ENCODE results near the gene TPD52L2.
"Not testable (repeated sequence)": the region's sequence is repeated elsewhere in the genome, so short reads cannot be mapped to it uniquely, and the experiment has no call there.

The TPD52L2 gene

DNA sequence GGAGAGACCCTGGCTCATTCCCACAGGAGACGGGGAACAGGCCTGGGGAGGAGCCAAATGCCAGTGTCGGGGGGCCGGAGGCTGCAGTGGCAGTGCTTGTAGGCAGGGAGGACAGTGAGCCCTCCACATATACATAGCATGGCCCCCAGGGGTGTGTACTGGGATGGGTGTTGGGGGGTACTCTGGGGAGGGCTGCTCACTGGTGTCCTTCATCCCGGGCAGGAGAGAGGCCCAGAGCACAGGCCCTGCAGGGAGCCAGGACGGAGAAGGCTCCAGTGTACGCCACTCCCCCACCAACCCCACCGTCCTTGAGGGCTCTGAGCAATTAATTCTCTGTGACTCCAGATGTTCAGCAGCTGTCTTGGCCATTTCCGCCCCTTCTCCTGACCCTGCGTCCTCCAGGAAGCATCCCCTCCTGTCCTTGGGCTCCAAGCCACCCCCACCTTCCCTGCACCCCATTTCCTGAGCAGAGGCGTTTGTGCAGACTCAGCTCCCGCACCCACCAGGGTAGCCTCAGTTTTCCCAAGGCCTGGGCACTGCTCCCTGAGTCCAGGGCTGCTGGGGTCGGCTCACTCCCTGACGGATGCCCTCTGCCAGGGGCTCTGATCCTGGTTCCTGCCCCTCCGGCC lies 7.2 kb upstream of the TPD52L2 start:
- DNase-seq, result no peak

DNA sequence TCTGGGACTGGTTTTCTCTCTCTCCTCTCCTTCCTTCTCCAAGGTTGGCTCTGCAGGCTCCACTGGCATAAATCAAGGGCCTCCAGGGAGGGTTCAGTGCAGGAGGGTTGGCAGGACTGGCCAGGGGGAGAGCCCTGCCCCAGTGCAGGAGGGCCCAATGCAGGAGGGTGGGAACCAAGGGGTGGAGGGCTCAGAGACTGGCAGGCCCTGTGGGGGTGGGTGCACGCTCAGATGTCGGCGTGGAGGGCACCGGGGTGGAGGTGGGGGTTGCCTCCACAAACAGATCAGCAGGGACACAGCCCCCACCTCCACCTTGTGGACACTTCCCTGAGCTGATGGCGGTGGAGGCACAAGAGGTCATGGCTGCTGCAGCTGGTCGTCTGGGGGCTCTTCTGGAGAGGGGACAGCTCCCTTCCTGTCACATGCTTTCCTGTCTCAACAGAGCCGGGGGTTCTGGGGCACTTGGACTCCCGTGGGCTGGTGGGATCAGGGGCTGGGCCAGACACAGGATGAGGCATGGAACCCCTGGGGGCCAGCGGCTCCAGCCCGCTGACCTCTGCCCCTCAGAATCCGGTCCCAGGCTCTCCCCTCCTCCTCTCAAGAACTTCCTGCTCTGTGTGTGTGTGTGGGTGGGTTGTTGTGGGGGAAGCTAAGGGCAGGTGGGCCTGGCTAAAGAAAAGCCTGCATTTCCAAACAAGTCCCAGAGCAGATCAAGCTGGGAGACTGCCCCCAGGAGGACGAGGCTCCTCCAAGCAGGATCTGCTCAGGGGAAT lies 6.5 kb upstream of the TPD52L2 start:
- DNase-seq, result no peak

DNA sequence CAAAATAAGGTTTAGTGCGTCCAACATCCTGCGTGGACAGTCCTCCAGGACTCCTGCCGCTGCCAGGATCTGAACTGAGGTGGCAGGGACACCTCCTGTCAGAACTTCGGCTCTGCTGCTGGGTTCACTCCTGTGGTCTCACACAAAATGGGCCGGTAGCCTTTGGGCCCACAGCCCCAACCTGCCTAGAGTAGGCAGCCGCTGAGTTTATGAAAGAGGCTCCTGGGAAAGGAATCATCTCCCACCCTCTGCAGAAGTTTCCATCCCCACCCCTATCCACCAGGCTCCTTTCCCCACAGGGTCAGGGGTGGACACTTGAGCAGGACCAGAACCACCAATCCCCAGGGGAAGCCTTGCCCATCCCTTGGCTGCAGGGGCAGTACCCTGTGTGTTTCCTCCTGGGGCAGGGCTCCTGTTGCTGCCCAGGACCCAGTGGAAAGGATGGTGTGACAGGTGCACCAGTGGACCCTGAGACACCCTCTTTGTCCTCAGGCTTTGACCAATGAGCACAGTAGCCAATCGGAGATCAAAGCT lies 5.8 kb upstream of the TPD52L2 start:
- no peak for DNase-seq

DNA sequence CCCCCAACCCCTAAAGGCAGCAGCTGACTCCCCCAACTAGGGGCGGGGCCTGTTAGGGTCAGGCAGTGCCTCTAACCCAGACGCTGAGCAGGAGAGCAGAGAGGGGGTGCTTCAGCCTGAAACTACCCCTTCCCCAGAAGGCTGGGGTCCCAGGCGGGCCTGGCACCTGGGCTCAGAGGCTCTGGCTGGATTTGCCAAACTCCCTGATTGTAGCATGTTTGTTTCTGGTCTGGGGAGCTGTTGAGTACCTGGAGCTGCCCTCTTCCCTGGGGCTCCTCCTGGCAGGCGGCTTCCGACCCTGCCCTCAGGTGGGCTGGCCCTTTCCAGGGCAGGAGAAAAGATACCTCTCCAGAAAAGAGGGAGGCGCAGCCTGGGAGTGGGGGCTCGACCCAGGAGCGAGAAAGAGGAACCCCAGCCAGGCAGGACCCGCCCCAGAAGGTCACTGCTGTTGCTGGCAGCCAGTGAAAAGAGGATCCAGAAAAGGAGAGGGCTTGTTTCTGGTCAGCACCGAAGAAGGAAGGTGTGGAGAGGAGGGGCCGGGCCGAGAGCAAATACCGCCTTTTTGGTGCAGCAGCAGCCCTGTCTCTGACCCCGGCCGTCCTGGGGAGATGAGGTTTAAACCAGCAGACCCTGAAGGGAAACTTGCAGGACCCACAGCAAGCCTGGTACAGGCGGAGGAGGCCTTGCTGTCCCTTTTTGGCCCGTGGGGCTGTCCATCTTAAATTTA lies 4.6 kb upstream of the TPD52L2 start:
- DNase-seq, result no peak

DNA sequence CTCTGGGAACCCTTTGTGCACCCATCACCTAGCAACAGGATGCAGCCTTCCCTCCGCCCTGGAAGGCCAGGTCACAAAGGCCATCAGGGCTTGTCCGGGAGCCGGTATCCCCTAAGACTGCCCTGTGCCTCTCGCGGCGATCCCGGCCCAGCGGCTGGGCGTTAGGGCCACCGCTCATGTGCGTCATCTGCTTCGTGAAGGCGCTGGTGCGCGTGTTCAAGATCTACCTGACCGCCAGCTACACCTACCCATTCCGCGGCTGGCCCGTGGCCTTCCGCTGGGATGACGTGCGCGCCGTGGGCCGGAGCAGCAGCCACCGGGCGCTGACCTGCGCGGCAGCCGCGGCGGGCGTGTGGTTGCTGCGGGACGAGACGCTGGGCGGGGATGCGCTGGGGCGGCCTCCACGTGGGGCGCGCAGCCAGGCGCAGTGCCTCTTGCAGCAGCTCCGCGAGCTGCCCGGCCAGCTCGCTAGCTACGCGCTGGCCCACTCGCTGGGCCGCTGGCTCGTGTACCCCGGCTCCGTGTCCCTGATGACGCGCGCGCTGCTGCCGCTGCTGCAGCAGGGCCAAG lies 3.6 kb upstream of the TPD52L2 start, which contains the start of gene ABHD16B:
Gene ABHD16B (plus strand): TSS at position 134 of the 570 bp plus-strand sequence. CDS start 43 bp downstream, at position 177.
- no peak for DNase-seq

DNA sequence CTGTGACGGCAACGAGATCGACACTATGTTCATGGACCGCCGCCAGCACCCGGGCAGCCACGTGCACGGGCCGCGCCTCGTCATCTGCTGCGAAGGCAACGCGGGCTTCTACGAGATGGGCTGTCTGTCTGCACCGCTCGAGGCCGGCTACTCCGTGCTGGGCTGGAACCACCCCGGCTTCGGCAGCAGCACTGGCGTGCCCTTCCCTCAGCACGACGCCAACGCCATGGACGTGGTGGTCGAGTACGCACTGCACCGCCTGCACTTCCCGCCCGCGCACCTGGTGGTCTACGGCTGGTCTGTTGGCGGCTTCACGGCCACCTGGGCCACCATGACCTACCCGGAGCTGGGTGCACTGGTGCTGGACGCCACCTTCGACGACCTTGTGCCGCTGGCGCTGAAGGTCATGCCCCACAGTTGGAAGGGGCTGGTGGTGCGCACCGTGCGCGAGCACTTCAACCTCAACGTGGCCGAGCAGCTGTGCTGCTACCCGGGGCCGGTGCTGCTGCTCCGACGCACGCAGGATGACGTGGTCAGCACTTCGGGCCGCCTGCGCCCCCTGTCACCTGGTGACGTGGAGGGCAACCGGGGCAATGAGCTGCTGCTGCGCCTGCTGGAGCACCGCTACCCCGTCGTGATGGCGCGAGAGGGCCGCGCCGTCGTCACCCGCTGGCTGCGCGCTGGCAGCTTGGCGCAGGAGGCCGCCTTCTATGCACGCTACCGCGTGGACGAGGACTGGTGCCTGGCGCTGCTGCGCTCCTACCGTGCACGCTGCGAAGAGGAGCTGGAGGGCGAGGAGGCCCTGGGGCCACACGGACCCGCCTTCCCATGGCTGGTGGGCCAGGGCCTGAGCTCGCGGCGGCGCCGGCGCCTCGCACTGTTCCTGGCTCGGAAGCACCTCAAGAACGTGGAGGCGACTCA lies 2.8 kb upstream of the TPD52L2 start:
- no peak for DNase-seq

DNA sequence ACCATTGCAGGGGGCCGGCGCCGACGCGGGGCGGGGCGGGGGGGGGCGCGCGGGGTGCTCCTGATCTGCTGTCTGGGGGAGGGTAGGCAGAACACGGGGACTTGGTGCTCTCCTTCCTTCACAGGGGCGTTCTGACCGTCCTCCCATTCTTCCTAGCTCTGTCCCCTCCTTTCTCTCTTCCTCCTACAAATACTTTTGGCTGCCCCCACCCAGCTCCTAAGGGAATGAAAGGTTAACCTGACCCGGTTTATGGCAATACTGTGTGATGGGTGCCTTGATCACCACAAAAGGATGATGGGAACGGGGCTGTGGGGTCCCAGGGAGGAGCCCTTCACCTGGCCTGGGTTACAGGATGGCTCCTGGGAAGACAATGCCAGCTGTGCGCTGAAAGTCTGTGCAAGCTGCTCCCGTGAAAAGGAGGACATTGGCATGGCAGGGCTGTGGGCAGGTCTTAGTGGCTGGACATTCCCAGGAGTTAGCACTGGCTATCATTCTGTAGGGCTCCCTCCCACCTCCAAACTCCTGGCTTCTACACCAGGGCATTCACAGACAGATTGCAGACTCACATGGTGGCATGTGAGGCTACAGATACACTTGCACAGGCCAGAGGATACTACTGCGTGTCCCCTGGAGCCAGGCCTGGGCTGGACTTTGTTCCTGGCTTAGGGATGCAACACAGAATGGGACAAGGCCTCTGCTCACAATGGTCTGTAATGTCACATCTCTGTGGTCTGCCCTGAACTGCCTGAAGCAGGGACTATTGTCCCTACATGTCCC lies 1.9 kb upstream of the TPD52L2 start:
- no peak for DNase-seq

DNA sequence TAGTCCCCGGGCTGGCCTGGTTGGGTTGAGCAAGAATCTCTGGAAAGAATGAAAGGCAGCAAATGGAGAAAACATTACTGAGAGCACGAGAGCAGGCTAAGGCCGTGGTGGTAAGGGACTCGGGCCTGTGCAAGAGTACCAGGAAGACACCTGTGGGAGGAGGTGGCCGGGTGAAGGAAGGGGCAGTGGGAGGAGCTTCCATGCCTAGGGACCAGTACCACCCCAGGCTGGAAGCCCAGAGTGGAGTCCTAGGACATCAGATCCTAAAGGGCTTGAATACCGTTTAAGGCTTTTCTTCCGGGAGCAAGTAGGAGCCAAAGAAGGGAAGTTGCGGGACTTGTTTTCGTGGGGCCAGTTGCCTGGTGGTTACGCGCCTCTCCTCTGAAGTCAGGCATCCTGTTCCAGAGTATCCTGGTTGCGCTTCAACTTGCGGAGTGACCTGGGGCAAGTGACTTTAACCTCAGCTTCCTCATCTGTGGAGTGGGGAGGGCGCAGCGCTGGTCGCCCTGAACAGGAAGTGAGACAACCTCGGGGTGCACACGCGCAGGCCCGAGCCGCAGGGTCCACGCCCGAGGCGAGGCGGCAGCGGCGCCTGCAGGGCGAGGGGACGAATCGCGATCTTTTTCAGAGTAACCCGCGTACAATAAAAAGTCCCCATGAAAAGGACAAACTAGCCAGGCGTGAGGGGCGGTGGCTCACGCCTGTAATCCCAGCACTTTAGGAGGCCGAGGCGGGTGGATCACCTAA lies 1.1 kb upstream of the TPD52L2 start:
- DNase-seq, result no peak

DNA sequence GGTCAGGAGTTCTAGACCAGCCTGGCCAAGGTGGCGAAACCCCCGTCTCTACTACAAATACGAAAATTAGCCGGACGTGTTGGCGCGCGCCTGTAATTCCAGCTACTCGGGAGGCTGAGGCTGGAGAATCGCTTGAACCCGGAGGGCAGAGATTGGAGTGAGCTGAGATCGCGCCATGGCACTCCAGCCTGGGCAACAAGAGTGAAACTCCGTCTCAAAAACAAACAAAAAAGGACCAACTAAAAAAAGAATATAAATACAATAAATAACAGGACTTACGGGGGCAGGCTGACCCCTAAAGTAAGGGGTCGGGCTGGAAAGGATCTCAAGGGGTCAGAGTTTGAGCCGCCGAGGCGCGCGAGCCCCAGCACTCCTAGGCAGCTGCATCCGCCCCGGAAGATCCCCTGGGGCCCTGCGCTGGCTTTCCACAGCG lies 509 bp upstream of the TPD52L2 start:
- no peak for DNase-seq

DNA sequence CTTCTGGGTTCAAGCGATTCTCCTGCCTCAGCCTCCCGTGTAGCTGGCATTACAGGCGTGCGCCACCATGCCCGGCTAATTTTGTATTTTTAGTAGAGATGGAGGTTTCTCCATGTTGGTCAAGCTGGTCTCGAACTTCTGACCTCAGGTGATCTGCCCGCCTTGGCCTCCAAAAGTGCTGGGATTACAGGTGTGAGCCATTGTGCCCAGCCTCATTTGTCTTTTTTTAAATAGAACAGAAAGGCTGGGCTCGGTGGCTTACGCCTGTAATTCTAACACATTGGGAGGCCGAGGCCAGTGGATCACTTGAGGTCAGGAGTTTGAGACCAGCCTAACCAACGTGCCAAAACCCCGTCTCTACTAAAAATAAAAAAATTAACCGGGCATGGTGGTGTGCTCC lies 2.0 kb downstream of the TPD52L2 start:
- not testable (repeated sequence) for DNase-seq

DNA sequence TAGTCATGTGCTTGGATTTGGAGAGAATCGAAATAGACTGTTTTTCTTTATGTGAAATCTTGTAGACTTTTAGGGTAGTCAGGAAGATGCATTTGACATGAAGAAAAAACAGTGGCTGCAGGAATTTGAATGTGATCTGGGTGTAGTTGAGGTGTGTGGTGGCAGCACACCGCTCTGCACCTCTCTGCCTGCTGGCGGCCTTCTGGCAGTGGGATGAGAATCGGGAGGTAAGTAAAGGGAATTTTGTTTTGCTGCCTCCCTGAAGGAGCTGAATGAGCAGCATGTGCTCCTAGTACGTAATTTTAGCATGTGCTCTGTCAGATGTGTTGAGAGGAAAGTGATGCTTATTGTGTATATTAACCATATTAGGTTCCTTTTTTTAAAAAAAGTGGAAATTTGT lies 3.2 kb downstream of the TPD52L2 start:
- DNase-seq, result no peak

DNA sequence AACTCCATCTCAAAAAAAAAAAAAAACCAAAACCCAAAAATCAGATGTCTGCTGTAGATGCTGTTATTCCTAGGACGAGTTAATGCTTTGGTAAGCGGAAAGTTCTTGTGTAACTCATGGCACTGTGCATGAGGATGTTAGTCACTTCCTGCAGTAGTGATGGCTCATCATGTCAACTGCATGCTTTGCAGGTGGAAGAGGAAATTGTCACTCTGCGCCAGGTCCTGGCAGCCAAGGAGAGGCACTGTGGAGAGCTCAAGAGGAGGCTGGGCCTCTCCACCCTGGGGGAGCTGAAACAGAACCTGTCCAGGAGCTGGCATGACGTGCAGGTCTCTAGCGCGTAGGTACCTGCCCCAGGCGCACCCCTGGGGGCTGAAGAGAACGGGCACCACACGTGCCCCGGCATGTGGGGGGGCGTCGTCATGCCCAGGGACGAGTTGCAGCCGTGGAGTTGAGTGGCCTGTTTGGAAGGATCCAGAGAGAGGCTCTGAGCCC lies 8.5 kb downstream of the TPD52L2 start:
- no peak for DNase-seq

DNA sequence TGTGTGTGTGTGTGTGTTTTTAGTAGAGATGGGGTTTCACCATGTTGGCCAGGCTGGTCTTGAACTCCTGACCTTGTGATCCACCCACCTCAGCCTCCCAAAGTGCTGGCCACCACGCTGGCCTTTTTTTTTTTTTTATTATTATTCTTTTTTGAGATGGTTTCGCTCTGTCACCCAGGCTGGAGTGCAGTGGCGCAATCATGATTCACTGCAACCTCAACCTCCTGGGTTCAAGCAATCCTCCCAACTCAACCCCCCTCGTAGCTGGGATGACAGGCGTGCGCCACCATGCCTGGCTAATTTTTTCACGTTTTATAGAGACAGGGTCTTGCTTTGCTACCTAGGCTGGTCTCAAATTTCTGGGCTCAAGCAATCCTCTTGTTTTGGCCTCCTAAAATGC lies 9.2 kb downstream of the TPD52L2 start:
- not testable (repeated sequence) for DNase-seq

DNA sequence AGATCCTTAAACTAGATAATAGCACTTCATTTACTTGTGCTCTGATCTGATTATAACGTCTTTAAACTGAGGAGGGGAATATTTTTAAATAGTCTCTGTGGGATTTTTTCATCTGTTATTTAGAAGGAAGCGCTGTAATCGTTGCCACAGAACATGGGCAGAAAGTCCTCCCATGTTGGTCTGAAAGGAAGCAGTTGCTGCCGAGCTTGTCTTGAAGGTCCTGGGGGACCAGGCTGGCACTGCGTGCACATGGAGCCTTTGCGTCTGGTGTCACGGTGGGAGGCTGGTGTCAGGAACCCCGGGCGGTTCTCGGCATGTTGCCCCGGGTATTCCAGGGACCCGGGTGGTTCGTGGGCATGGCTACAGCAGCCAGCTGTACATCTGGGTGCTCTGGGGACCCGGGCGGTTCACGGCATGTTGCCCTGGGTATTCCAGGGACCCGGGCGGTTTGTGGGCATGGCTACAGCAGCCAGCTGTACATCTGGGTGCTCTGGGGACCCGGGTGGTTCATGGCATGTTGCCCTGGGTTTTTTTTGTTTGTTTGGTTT lies 11.5 kb downstream of the TPD52L2 start:
- no peak for DNase-seq

DNA sequence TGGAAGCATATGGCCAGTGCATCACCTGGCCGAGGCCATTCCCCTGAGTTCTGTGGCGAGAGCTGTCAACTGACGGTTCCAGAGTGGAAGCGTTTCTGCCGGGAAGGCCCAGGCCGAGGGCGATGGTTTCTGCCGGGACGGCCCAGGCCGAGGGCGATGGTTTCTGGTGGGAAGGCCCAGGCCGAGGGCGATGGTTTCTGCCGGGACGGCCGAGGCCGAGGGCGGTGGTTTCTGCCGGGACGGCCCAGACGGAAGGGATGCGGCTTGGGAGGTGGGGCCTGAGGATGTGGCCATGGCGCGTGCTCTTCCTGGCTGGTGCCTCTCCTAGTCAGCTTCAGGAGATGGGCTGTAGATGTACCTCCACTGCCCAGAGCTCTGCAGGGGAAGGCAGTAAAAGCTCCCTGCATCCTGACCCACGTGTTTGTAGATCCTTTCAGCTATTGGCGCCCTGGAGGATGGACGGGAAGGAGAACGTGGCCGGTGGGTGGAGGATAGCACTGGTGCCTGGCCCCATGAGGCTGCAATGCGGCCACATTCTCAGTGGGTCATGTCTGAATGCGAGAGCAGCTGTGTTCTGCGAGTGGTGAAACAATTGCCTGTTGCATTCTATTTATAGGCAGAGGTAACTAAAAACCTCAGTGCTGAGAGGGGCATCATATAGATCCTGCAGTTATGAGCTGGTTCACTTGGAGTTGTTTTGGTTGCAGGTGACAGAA lies 12.8 kb downstream of the TPD52L2 start:
- no peak for DNase-seq

DNA sequence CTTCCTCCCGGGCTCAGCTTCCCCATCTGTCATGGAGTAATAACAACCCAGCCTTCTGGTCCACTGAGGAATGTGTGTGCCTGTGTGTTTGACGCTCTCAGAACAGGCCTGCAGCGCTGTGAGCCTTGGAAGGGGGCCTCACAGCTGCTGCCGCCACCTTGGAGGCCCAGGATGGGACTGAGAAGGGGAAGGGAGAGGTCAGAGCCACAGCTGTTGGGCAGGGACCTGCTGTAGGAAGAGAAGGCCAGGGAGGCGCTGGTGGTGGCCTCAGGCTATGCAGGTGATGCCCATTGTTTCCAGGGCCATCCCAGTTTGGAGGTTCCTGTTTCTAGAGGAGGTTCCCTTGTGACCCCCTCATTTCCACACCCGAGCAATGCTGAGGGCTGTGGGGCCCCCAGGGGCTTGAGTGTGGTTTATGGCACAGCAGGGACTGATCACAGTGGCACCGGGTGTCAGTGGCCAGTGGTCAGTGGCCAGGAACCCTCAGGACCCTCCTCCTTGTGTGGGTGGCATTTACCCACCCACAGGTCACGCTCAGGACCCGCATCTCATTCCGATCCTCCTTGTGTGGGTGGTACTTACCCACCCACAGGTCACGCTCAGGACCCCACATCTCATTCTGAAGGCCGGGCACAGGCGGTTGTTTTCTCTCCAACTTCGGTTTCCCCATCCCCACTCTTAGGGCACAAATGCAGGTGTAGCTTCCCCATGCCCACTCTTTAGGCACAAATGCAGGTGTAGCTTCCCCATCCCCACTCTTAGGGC lies 14.0 kb downstream of the TPD52L2 start:
- no peak for DNase-seq

DNA sequence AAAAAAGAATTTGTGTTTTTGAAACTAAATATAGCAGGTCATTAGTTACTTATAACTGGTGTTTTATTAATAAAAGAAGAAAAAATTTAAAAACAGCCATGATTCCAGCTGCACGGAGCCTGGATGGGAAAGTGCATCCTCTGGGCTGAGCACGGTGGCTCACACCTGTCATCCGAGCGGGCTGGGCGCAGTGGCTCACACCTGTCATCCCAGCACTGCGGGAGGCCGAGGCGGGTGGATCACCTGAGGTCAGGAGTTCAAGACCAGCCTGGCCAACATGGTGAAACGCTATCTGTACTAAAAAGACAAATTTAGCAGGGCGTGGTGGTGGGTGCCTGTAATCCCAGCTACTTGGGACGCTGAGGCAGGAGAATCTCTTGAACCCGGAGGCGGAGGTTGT lies 15.8 kb downstream of the TPD52L2 start:
- DNase-seq, result not testable (repeated sequence)

DNA sequence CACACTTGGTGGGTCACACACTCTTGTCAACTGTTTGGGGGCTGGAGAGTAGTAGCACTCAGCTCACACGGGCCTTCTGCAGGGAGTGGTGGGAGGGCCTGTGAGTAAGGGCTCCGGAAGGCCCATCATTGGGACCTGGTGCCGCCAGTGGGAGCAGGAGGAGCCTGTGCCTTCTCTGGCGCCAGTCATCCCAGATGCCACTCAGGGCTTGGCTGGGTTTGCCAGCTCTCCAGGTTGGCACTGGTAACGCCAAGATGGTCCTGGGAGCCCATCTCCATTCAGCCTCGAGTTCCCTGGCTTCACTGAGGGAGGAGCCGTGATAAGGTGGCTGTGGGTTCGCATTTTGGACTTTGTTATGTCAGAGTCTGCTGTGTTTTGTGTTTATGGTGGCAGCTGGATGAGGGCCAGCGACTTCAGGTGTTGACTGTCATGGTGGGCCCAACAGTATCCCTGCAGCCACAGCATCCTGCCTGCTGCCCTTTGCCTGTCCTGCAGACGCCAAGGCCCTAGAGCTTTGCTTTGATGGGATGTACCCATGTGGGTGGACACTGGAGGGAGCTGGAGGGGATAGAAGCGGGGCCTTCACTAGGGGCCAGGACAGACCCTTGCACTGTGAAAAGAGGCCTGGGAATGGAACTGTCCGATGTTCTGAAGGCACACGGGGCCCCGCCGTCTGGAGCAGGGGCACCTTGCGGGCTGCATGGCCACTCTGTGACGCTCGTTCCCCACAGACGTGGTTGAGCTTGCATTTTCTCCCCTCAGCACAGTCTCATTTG lies 16.6 kb downstream of the TPD52L2 start:
- DNase-seq, result no peak

All from T1000 (cell line).